HG02759 (cell line): ENCODE measurements around the gene MAGEL2.
"Not testable (repeated sequence)": the region's sequence is repeated elsewhere in the genome, so short reads cannot be mapped to it uniquely, and the experiment has no call there.

Source experiments
- ATAC-seq: cut with Tn5 transposase; IDR thresholded peaks from one replicate; pipeline ENCODE4 v1.9.1; 2021; ENCODE audit warnings: mild to moderate bottlenecking, moderate library complexity; ENCODE audit not compliant: unreplicated experiment

Gene MAGEL2

GRCh38 chr15:23616536-23616935 lies 31.1 kb downstream of the MAGEL2 start:
- ATAC-seq, result no peak

DNA sequence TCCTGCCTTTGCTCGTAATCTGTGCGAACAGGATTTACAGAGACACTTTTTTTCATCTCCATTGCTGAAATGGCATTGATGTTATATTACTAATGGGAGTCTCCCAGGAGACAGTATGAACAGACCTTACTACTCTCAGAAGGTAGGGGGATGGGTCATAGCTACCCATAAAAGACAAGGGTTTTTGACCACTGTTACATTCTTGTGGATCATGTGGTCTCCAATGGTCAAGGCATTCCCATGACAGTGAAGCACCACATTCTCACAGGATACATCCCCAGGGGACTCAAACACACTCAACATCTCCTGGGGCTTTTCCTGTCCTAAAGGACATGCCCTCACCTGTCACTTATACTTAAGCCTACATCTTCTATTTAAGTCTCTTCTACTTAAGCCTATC lies 41.4 kb downstream of the MAGEL2 start:
- no peak for ATAC-seq

DNA sequence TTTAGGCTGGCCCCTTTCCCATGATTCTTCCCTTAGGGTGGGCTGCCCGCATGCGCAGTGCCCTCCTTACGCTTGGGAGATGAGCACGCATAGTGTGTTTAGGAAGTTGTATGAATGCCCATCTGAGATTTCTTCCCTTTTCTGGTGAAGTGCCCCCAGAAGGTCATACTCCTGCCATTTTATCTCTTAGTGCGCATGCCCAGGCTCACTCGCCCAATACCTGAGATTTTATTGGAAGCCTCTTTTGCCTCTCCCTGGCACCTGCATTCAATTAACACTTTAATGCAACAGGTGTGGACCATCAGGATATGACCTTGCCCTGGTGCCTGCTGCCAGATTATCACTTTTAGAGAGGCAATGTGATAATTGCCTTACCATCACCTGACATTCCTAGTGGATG lies 45.5 kb downstream of the MAGEL2 start:
- ATAC-seq, result no peak

DNA sequence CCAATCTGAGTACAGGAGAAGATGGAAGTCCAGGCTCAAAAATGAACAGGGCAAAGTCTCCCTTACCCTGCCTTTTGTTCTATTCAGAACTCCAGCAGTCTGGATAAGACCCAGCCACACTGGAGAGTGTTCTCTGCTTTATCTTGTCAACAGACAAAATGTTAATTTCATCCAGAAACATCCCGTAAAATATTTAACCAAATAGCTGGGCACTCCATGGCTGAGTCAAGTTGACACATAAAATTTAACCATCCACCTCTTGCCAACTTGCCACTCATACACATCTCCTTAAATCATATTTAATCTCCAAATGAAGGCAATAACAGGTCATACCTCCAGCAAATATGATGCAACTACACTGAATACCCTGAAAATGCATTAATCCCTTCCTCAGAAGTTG lies 48.6 kb downstream of the MAGEL2 start:
- no peak for ATAC-seq

DNA sequence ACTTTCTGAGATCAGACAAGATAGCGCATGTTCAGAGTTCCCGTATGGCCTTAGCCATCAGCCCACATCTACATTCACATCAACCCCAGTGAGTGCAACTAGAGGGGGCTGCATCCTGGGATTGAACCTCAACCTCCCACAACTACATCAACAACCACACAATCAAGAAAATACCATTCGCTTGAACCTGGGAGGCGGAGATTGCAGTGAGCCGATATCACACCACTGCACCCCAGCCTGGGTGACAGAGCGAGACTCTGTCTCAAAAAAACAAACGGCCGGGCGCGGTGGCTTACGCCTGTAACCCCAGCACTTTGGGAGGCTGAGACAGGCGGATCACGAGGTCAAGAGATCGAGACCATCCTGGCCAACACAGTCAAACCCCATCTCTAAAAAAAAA lies 50.4 kb downstream of the MAGEL2 start:
- ATAC-seq, result not testable (repeated sequence)

DNA sequence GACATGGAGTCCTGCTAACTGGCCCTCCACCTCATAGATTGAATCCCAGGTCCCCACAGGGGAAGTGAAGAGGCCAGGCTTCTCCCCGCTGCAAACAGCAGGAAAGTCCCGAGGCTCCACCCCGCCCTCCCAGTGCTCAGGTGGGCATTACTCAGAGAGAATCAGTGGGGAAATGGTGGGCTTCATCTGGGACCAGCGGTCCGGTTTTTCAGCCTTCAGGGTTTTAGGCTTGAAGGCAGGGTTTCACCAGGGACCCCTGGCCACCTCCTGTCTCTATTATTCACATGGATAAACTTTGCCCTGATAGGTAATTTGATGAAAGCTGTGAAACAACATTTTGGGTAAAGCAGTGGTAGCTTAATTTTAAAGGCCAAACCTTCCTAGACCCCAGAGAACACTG lies 50.9 kb downstream of the MAGEL2 start:
- no peak for ATAC-seq

GRCh38 chr15:23595368-23595767 lies 52.3 kb downstream of the MAGEL2 start:
- ATAC-seq, result no peak

GRCh38 chr15:23594252-23594770 lies 53.4 kb downstream of the MAGEL2 start:
- ATAC-seq, result no peak
